ENCODE results near the gene RHOV. TPM values are rescaled to one million over a fixed set of nuclear protein-coding genes. Genes with fewer than 3 reads are reported as not detected.
"Not testable (repeated sequence)": the region's sequence is repeated elsewhere in the genome, so short reads cannot be mapped to it uniquely, and the experiment has no call there.

The RHOV gene
- total RNA-seq, 2 donors from 2014 or later: not detected

DNA sequence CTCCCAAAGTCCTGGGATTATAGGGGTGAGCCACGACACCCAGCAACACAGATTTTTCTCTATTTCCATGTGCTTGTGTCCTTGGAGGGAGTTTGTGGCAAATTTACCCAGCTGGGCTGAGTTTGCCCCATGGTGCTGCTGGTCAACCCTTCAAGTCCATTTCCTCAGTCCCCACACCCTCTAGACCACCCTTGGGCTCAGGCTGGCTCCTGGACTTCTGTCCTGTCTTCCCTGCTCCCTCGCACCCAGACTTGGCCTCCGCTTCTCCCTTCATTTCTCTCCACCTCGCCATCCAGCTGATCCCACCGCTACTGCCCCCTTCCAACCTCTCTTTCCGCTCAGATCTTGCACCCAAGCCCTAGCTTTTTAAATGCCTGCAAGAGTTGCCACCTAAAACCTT, 7.3 kb upstream of the RHOV start:
- ATAC-seq: no peak
- DNase-seq: no peak
- intact Hi-C loops (cut with DNase I): no loop called here

DNA sequence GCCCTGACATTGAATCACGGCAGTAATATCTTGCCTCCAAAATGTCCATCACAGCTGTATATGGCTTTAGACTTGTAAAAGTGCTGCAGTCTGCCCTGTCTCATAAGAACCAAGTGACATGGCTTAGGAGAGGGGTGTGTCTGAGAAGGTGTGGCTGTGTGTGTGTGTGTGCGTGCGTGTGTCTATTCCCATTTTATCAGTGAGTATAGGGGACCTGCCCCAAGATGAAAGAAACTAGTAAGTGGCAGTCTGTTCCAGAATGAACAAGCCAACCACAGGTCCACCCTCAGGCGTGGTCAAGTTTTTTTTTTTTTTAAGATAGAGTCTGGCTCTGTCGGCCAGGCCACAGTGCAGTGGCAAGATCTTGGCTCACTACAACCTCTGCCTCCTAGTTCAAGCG, 5.6 kb upstream of the RHOV start:
- DNase-seq (no peak), ATAC-seq (no peak)
- intact Hi-C loops (cut with DNase I): no loop called here

GRCh38 chr15:40878785-40879184, 4.8 kb upstream of the RHOV start:
- intact Hi-C loops (cut with DNase I): no loop called here
- DNase-seq (no peak), ATAC-seq (no peak)

GRCh38 chr15:40877694-40878093, 3.7 kb upstream of the RHOV start:
- intact Hi-C loops (cut with DNase I): no loop called here
- DNase-seq (no peak), ATAC-seq (no peak)

- DNase-seq (no peak), ATAC-seq (no peak)
- intact Hi-C loops (cut with DNase I): no loop called here
These were observed 2.1 kb upstream of the RHOV start for GRCh38 chr15:40875991-40876730.

DNA sequence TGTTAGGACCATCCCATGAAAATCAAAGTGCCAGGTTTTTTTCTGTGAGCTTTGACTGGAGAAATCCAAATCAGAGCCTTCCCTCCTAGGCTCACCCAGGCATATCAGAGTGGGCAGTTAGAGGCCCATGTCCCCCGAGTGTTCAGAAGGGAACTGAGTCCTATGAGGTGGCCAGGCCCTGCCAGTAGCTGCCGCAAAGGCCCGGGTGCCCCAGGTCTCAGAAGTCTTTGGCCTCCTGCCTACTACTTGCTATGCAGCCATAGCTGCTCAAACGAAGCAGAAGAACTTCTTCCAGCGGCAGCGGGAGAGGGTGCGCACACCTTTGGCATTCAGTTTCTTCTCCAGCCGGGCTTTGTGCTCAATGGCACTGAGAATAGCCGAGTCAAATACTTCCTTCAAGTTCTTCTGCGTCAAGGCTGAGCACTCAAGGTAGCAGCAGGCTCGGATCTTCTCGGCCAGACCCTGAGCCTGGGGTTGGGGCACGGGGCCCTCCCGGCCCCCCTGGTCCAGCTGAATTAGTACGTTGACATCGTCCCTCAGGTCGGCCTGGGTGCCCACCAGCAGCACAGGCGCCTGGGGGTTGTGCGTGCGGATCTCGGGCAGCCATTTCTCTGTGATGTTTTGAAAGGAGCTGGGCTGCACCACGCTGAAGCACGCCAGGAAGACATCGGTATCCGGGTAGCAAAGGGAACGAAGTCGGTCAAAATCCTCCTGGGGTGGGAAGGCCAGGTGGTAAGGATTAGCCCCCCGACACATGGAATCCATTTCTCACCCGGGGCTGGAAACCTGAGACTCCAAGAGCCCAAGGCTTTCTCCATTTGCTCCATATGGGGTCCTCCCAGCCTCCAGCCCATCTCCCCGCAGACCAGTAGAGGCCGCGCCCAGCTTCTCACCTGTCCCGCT, 992 bp downstream of the RHOV start:
- ATAC-seq (no peak), DNase-seq (no peak)
- intact Hi-C loops (cut with DNase I): no loop called here

DNA sequence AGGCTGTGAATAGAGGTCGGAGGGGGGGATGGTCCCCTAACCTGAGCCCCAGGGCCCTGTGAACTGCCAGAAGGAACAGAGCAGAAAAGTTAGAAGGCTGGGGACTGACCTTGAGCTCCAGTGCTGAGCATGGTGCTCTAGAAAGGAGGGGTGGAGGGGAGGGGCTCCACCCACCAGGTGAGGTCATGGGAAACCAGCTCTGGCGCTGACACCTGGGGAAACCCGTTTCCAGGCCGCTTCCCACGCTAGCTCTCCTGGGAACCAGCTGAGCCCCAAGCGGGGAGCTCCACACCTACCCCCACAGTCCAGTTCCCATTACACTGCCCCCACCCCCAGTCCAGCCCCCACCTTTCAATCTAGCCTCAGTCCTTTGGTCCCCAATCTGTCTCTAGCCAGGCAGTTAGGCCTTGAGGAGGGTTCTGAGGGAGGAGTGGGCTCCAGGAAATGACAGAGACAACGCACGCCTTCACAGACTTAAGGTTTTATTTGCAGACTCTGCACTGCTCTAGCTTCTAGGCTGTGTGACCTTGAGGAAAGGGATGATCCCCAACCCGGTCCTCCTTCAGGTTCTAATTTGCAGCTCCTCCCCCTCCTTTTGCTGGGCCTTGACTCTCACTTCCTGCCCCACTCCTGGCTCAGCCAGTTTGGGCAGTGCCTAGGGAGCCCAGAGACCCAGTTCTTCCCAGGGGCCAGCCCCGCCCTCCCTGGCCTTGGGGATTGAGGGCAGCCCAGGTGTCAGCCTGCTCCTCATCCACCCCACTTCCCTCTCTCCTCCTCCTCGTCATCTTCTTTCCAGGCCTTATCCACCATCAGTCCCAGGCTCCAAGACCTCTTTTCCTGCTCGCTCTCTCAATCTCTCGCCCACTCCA, 2.1 kb downstream of the RHOV start:
- ATAC-seq (no peak), DNase-seq (no peak)
- intact Hi-C loops (cut with DNase I): no loop called here

- ATAC-seq (peak in 1 of 2 donors; percentile 13), DNase-seq (no peak)
- intact Hi-C loops (cut with DNase I): no loop called here
These were observed 3.3 kb downstream of the RHOV start for GRCh38 chr15:40870716-40871115.

- DNase-seq (no peak), ATAC-seq (no peak)
- intact Hi-C loops (cut with DNase I): no loop called here
These were observed 4.3 kb downstream of the RHOV start for GRCh38 chr15:40869686-40870085.

GRCh38 chr15:40867199-40867598, 6.8 kb downstream of the RHOV start:
- no peak for ATAC-seq
- DNase-seq: no peak
- intact Hi-C loops (cut with DNase I): no loop called here

DNA sequence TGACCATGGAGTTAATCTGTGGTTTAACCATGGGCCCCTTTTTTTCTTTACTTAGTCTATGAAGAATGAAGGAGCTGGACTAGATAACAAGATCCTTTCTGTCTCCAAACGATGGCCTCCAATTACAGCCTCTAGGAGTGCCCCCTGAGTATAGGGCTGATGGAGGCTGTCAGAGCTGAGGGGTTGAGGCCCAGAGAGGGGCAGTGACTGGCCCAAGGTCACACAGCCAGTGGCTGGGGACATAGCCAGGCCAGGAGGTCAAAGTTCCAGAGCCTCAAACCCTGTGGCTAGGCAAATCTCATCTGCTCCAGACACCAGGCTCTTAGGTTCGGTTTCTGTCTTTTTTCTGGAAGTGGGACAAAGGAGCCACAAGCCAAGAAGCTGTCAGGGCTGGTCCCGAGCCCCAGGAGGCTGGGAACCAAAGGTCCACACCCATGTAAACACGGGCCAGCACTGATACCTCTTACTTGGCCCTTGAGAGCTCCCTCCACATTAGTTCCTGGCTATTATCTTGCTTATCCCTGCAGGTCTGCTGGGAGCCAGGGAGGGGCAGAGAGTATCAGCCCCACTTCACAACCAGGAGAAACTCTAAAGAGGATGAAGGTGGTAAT, 10.3 kb downstream of the RHOV start:
- DNase-seq: no peak
- intact Hi-C loops (cut with DNase I): no loop called here
- ATAC-seq: no peak

DNA sequence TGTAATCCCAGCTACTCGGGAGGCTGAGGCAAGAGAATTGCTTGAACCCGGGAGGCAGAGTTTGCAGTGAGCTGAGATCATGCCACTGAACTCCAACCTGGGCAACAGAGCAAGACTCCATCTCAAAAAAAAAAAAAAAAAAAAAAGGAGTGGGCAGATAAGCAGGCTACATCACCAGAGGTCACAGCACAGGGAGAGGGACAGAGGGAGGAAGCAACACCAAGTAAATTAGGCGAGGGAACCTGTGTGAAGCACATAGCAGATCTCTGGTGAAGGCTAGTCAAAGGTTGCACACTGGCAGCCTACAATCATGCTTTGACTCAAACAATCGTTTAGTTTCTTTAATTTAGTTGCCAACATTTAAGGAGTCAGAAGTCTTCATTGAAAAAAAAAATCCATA, 12.9 kb downstream of the RHOV start:
- intact Hi-C loops (cut with DNase I); DNase-seq; ATAC-seq: not testable (repeated sequence)

- intact Hi-C loops (cut with DNase I): no loop called here
- ATAC-seq (peak; percentile 60 to 65), DNase-seq (peak; percentile 73)
These were observed 14.7 kb downstream of the RHOV start for GRCh38 chr15:40859206-40859851.

DNA sequence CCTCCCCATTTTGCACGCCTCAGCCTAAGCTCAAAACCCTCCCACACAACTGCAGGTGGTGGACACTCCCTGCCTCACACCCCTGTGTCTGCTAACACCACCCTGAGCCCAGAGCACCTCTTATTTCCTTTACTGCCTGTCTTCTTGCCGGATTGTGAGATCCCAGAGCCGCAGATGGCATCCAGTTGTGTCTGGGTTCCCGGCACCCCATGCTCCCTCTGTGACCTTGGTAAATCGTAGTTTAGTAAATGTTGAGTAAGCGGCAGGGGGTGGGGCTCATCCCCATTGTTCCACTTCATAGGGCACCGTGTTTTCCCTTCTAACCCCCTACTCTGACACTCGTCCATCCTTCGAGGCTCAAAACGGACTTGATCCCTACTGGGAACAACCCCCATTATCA, 15.3 kb downstream of the RHOV start:
- DNase-seq (no peak), ATAC-seq (no peak)

DNA sequence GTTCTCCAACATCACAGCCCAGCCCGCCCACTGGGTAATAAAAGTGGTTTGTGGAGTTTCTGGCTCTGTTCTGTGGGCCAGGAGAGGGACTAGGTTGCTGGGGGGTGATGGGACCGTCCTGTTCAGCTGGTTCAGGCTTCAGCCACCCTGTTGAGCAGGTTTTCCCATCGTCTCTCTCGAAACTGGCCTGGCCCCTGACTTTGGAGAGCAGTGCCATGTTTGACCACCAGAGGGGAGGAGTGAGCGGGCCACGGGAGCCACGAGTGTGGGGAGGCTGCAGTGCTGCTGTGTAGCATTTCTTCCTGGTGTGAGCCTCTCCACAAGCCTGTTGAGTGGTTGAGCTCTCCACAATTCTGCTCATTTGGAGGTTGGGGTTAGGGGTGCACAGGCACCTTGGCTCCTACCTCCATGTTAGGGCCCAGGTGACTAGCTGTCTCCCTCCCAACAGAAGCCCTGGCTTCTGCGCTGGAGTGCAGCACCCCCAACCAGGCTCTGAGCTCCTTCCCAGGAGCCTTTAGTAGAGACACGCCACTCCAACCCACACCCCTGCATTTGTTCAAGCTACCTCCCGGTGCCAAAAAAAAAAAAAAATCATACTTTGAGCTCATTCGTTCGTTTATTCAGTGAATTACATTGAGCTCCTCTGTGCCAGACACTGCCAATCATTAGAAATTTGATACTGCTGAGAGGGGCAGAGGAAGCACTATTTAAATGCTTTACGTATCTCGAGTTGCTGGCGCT, 16.3 kb downstream of the RHOV start:
- intact Hi-C loops (cut with DNase I): loop anchor here in 1 of 2 donors (2.0 kb wide), 1 partner anchor 35 kb away; no protein-coding TSS in a partner anchor
- ATAC-seq: peak; percentile 86 to 87
- peak; percentile 70 for DNase-seq

More for the DNA sequence above, 15.3 kb downstream of the RHOV start:
- intact Hi-C loops (cut with DNase I): no loop called here

DNA sequence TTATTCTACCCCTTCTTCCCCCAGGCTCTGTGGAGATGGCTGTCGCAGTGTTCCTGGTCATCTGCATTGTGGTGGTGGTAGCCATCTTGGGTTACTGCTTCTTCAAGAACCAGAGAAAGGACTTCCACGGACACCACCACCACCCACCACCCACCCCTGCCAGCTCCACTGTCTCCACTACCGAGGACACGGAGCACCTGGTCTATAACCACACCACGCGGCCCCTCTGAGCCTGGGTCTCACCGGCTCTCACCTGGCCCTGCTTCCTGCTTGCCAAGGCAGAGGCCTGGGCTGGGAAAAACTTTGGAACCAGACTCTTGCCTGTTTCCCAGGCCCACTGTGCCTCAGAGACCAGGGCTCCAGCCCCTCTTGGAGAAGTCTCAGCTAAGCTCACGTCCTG, 17.3 kb downstream of the RHOV start:
- ATAC-seq (no peak), DNase-seq (no peak)
- intact Hi-C loops (cut with DNase I): loop anchor here in 1 of 2 donors (2.0 kb wide), 1 partner anchor 36 kb away; no protein-coding TSS in a partner anchor

DNA sequence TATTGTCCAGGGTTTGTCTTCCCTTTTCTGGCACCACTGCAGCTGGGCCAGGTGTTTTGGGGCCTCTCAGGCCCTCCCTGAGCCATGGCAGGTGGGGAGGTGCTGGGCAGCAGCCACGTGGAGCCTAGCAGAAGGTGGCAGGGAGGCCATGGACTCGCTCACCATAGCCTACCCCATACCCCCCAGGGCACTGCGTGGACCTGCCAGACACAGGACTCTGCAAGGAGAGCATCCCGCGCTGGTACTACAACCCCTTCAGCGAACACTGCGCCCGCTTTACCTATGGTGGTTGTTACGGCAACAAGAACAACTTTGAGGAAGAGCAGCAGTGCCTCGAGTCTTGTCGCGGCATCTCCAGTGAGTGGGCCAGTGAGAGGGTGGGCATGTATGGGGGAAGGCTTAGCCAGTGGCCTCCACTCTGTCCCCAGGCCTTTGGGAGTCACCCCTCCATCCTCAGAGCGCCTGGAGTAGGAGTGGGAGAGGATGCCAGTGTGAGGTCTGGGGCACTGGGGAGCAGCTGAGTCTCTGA, 18.3 kb downstream of the RHOV start:
- ATAC-seq (no peak), DNase-seq (no peak)
- intact Hi-C loops (cut with DNase I): loop anchor here in 1 of 2 donors (2.0 kb wide), 1 partner anchor 37 kb away; no protein-coding TSS in a partner anchor

Measured in left cardiac atrium (tissue), 4 donors.